ENCODE measurements around the gene LRRC8B.
A peak's percentile ranks its signal among the peaks of the same experiment; 100 is the strongest.

LRRC8B gene

GRCh38 chr1:89596698-89597097, 72.1 kb downstream of the LRRC8B start:
- H3K27ac ChIP-seq (ENCODE audit: insufficient read depth in 1 of 2, low read depth in 1 of 2, low read length in 2 of 2, poor library complexity in 1 of 2, severe bottlenecking in 2 of 2), result no peak overlapping the region
- peaks cover 0 to 4% (median 2%) of the 10 kb centered on the region in 4 experiments for H3K4me1 ChIP-seq (ENCODE audit: control extremely low read depth in 1 of 4, control insufficient read depth in 4 of 4, insufficient read depth in 4 of 4, low read length in 3 of 4)
- no peak for DNase-seq
- ChIA-PET POLR2A (no interaction called here), CTCF (interaction anchor here (0.9 to 13.5 kb wide), 10 partner anchors 15 to 597 kb away, joined by 3 to 109 read pairs (median 6); partner anchors contain the start of gene LRRC8B)
- H3K27me3 ChIP-seq (replicated peaks in 2 of 5; ENCODE audit: control insufficient read depth in 4 of 5, insufficient read depth in 5 of 5, low read length in 4 of 5), result no peaks in the 10 kb centered on the region
- peaks cover 0 to 4% (median 2%) of the 10 kb centered on the region in 4 experiments for H3K36me3 ChIP-seq (ENCODE audit: control insufficient read depth in 4 of 4, insufficient read depth in 4 of 4, low read length in 3 of 4)
- 100% methylated on average over 1 of the region's 2 CpGs for WGBS (ENCODE audit: insufficient coverage)
- H3K9me3 ChIP-seq (ENCODE audit: control extremely low read depth in 1 of 5, control insufficient read depth in 4 of 5, insufficient read depth in 2 of 5, low read depth in 1 of 5, low read length in 4 of 5), result no peaks in the 10 kb centered on the region
- no peak overlapping the region for H3K4me3 ChIP-seq (ENCODE audit: control insufficient read depth in 1 of 7, extremely low read depth in 1 of 7, insufficient read depth in 4 of 7, low read depth in 2 of 7, low read length in 6 of 7)

DNA sequence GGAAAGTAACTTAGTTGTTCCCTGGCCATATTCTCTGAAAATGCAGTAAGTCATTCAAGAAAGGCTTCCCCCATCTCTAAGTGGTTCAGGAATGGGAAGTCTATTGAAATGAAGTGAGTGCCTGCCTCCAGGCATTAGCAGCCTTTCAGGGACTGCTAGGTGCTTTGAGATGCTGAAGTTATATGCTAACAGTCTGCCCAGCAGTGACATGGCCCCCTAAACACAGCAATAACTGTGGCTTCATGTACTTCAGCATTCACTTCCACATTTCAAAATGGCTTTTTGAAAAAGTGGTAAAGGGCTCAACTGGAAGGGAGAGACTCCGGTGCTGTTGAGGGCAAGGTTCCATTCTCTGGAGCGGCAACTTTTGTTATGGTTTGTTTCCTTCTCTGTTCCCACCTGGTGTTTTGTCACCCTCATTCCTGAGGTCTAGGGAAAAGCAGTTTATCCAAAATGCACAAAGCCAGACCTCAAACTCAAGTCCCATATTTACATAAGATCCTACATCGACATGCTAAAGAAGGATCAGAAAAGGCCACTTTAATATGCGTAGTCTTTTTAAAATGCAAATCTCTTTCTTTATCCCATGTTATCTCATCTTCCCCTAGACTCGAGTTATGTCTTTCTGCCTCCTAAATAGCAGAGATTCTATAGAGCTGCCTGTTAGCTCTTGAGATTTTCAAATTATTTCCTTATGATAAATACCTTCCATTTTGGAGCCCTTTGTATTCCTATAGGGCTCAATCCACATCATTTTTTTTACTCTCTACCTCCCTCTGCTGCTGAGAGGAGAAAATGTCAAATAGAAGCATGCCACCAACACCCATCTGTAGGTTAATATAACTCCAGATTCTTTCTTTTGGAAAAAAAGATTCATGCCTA, 74.1 kb downstream of the LRRC8B start:
- H3K4me1 ChIP-seq (ENCODE audit: control extremely low read depth in 1 of 4, control insufficient read depth in 4 of 4, insufficient read depth in 4 of 4, low read length in 3 of 4), result peaks cover 0 to 2% (median under 1%) of the 10 kb centered on the region in 4 experiments
- H3K4me3 ChIP-seq (ENCODE audit: control insufficient read depth in 1 of 7, extremely low read depth in 1 of 7, insufficient read depth in 4 of 7, low read depth in 2 of 7, low read length in 6 of 7), result no peak overlapping the region
- no peaks in the 10 kb centered on the region for H3K9me3 ChIP-seq (ENCODE audit: control extremely low read depth in 1 of 5, control insufficient read depth in 4 of 5, insufficient read depth in 2 of 5, low read depth in 1 of 5, low read length in 4 of 5)
- ChIA-PET POLR2A (no interaction called here), CTCF (interaction anchor here (0.8 to 13.5 kb wide), 8 partner anchors 17 to 164 kb away, joined by 3 to 109 read pairs (median 8); partner anchors contain the start of gene LRRC8B)
- no peak overlapping the region for H3K27ac ChIP-seq (ENCODE audit: insufficient read depth in 1 of 2, low read depth in 1 of 2, low read length in 2 of 2, poor library complexity in 1 of 2, severe bottlenecking in 2 of 2)
- DNase-seq, result peak; percentile 42 to 73 (median 61)
- peaks cover 0 to 4% (median 1%) of the 10 kb centered on the region in 4 experiments for H3K36me3 ChIP-seq (ENCODE audit: control insufficient read depth in 4 of 4, insufficient read depth in 4 of 4, low read length in 3 of 4)
- no peaks in the 10 kb centered on the region for H3K27me3 ChIP-seq (replicated peaks in 2 of 5; ENCODE audit: control insufficient read depth in 4 of 5, insufficient read depth in 5 of 5, low read length in 4 of 5)
- WGBS (ENCODE audit: insufficient coverage), result 83% methylated on average over 3 of the region's 5 CpGs

- H3K4me3 ChIP-seq (ENCODE audit: control insufficient read depth in 1 of 7, extremely low read depth in 1 of 7, insufficient read depth in 4 of 7, low read depth in 2 of 7, low read length in 6 of 7), result no peak overlapping the region
- ChIA-PET POLR2A (no interaction called here), CTCF (interaction anchor here (1.0 to 13.5 kb wide), 7 partner anchors 59 to 164 kb away, joined by 3 to 109 read pairs (median 12); partner anchors contain the start of gene LRRC8B)
- DNase-seq, result no peak
- no CpG with 5 or more reads among the region's 2 CpGs for WGBS (ENCODE audit: insufficient coverage)
- H3K36me3 ChIP-seq (ENCODE audit: control insufficient read depth in 4 of 4, insufficient read depth in 4 of 4, low read length in 3 of 4), result peaks cover 0 to 4% (median under 1%) of the 10 kb centered on the region in 4 experiments
- no peaks in the 10 kb centered on the region for H3K27me3 ChIP-seq (replicated peaks in 2 of 5; ENCODE audit: control insufficient read depth in 4 of 5, insufficient read depth in 5 of 5, low read length in 4 of 5)
- H3K9me3 ChIP-seq (ENCODE audit: control extremely low read depth in 1 of 5, control insufficient read depth in 4 of 5, insufficient read depth in 2 of 5, low read depth in 1 of 5, low read length in 4 of 5), result no peaks in the 10 kb centered on the region
- H3K4me1 ChIP-seq (ENCODE audit: control extremely low read depth in 1 of 4, control insufficient read depth in 4 of 4, insufficient read depth in 4 of 4, low read length in 3 of 4), result peaks cover 0 to 2% (median 0%) of the 10 kb centered on the region in 4 experiments
- no peak overlapping the region for H3K27ac ChIP-seq (ENCODE audit: insufficient read depth in 1 of 2, low read depth in 1 of 2, low read length in 2 of 2, poor library complexity in 1 of 2, severe bottlenecking in 2 of 2)
These were observed 74.7 kb downstream of the LRRC8B start for GRCh38 chr1:89599332-89599630.

- peaks cover 0 to 2% (median 0%) of the 10 kb centered on the region in 4 experiments for H3K36me3 ChIP-seq (ENCODE audit: control insufficient read depth in 4 of 4, insufficient read depth in 4 of 4, low read length in 3 of 4)
- ChIA-PET POLR2A (interaction anchor here (0.9 kb wide), 1 partner anchor 67 kb away, joined by 3 read pairs; no protein-coding TSS in a partner anchor), CTCF (interaction anchor here (0.7 to 13.5 kb wide), 15 partner anchors 9 to 627 kb away, joined by 3 to 109 read pairs (median 4); no protein-coding TSS in a partner anchor)
- H3K4me3 ChIP-seq (ENCODE audit: control insufficient read depth in 1 of 7, extremely low read depth in 1 of 7, insufficient read depth in 4 of 7, low read depth in 2 of 7, low read length in 6 of 7), result no peak overlapping the region
- H3K4me1 ChIP-seq (ENCODE audit: control extremely low read depth in 1 of 4, control insufficient read depth in 4 of 4, insufficient read depth in 4 of 4, low read length in 3 of 4), result peaks cover 0 to 2% (median 0%) of the 10 kb centered on the region in 4 experiments
- H3K27ac ChIP-seq (ENCODE audit: insufficient read depth in 1 of 2, low read depth in 1 of 2, low read length in 2 of 2, poor library complexity in 1 of 2, severe bottlenecking in 2 of 2), result no peak overlapping the region
- no peak for DNase-seq
- no peaks in the 10 kb centered on the region for H3K9me3 ChIP-seq (ENCODE audit: control extremely low read depth in 1 of 5, control insufficient read depth in 4 of 5, insufficient read depth in 2 of 5, low read depth in 1 of 5, low read length in 4 of 5)
- no peaks in the 10 kb centered on the region for H3K27me3 ChIP-seq (replicated peaks in 2 of 5; ENCODE audit: control insufficient read depth in 4 of 5, insufficient read depth in 5 of 5, low read length in 4 of 5)
- 94% methylated on average over 3 of the region's 3 CpGs for WGBS (ENCODE audit: insufficient coverage)
These were observed 76.0 kb downstream of the LRRC8B start for GRCh38 chr1:89600451-89601224.

GRCh38 chr1:89602871-89603404, 78.3 kb downstream of the LRRC8B start:
- WGBS (ENCODE audit: insufficient coverage), result 92% methylated on average over 6 of the region's 6 CpGs
- POLR2A ChIA-PET, result interaction anchor here (1.9 kb wide), 1 partner anchor 160 kb away, joined by 4 read pairs; no protein-coding TSS in a partner anchor
- Histone ChIP-seq H3K27me3 (replicated peaks in 2 of 5; ENCODE audit: control insufficient read depth in 4 of 5, insufficient read depth in 5 of 5, low read length in 4 of 5) (no peaks in the 10 kb centered on the region), H3K4me1 (ENCODE audit: control extremely low read depth in 1 of 4, control insufficient read depth in 4 of 4, insufficient read depth in 4 of 4, low read length in 3 of 4) (peaks cover 0 to 2% (median 0%) of the 10 kb centered on the region in 4 experiments), H3K27ac (ENCODE audit: insufficient read depth in 1 of 2, low read depth in 1 of 2, low read length in 2 of 2, poor library complexity in 1 of 2, severe bottlenecking in 2 of 2) (no peak overlapping the region), H3K36me3 (ENCODE audit: control insufficient read depth in 4 of 4, insufficient read depth in 4 of 4, low read length in 3 of 4) (no peaks in the 10 kb centered on the region), H3K9me3 (ENCODE audit: control extremely low read depth in 1 of 5, control insufficient read depth in 4 of 5, insufficient read depth in 2 of 5, low read depth in 1 of 5, low read length in 4 of 5) (no peaks in the 10 kb centered on the region), H3K4me3 (ENCODE audit: control insufficient read depth in 1 of 7, extremely low read depth in 1 of 7, insufficient read depth in 4 of 7, low read depth in 2 of 7, low read length in 6 of 7) (no peak overlapping the region)
- CTCF ChIA-PET, result interaction anchor here (1.0 to 13.5 kb wide), 9 partner anchors 14 to 160 kb away, joined by 3 to 109 read pairs (median 10); partner anchors contain the start of gene LRRC8C
- no peak for DNase-seq

DNA sequence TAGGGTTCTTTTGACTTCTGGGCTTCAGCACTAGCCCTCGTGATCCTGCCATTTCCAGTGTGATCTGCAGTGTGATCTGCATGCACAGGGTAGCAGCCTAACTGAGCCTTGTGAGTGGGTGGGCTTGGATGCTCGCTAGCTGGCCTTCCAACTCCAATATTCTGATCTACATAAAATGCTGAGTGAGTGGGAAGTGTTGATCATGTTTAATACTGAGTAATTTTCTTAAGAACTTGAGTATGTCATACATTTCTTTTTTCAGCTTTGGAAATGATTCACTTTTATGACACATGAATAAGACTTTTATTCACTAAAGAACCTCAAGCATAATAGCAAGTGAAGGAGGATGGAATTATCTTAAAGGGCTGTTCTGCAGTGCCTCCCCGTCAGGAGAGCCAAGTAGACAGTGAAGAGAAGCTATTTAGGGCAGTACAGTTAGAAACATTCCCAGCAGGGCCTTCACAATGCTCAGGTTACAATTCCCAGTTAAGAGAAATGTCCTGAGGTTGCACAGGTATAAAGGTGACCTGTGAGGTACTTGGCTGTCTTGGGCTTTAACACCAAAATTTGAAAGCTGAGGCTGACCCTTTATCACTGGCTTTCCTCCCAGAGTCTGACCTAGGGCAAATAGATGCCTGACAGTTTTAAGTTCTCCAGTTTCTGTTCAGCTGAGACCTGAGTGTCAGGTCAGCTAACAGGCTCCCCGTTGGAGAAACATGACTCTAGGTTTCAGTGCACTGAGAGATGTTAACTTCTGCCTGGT, 79.2 kb downstream of the LRRC8B start:
- CTCF ChIA-PET, result interaction anchor here (1.0 to 13.5 kb wide), 14 partner anchors 13 to 159 kb away, joined by 3 to 109 read pairs (median 6); partner anchors contain the start of gene LRRC8C
- WGBS (ENCODE audit: insufficient coverage), result 82% methylated on average over 3 of the region's 4 CpGs
- Histone ChIP-seq H3K9me3 (ENCODE audit: control extremely low read depth in 1 of 5, control insufficient read depth in 4 of 5, insufficient read depth in 2 of 5, low read depth in 1 of 5, low read length in 4 of 5) (no peaks in the 10 kb centered on the region), H3K4me1 (ENCODE audit: control extremely low read depth in 1 of 4, control insufficient read depth in 4 of 4, insufficient read depth in 4 of 4, low read length in 3 of 4) (peaks cover 0 to 2% (median 0%) of the 10 kb centered on the region in 4 experiments), H3K27me3 (replicated peaks in 2 of 5; ENCODE audit: control insufficient read depth in 4 of 5, insufficient read depth in 5 of 5, low read length in 4 of 5) (no peaks in the 10 kb centered on the region), H3K27ac (ENCODE audit: insufficient read depth in 1 of 2, low read depth in 1 of 2, low read length in 2 of 2, poor library complexity in 1 of 2, severe bottlenecking in 2 of 2) (no peak overlapping the region), H3K4me3 (ENCODE audit: control insufficient read depth in 1 of 7, extremely low read depth in 1 of 7, insufficient read depth in 4 of 7, low read depth in 2 of 7, low read length in 6 of 7) (no peak overlapping the region), H3K36me3 (ENCODE audit: control insufficient read depth in 4 of 4, insufficient read depth in 4 of 4, low read length in 3 of 4) (peaks cover 0 to under 1% (median 0%) of the 10 kb centered on the region in 4 experiments)
- POLR2A ChIA-PET, result interaction anchor here (0.5 to 1.9 kb wide), 2 partner anchors 159 to 413 kb away, joined by 3 to 4 read pairs; no protein-coding TSS in a partner anchor
- DNase-seq, result no peak
